Measurements from ENCODE around the gene MGAT4B. TPM values are rescaled to one million over a fixed set of nuclear protein-coding genes. Genes with fewer than 3 reads are reported as not detected.

Gene MGAT4B
- total RNA-seq, 1 experiment from 2014 or later, result 148 TPM

DNA sequence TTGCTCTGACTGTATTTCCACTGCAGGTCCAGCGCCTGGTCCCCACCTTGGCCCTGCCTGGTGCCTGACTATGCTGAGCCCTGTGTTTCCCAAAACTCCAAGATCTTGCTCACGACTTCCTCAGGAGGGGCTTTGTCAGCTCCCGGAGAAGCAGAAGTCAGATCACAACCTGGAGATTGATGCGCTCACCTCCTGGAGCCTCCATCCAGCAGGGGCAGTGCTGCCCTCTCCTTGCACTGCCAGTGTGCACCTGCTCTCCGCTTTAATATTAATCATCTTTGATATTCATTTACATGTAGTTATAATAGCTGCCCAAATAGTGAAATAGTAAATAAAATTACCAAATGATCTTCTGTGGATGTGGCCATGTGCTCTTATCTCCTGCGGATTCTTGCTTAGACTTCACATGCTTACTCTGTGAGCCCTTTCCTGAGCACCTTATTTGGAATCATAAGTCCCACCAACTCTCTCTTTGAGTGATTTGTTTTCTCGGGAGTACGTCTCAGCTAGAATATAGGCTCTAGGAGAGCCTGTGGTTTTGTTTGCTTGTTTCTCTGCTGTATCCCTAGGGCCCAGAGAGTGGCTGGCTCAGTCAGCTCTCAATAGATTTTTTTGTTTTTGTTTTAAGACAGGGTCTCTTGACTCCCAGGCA is 56.7 kb downstream of the MGAT4B start:
- Histone ChIP-seq H3K27ac (ENCODE audit: low read depth, low read length) (no peak overlapping the region), H3K36me3 (ENCODE audit: control insufficient read depth in 1 of 2, insufficient read depth in 2 of 2, low read length in 2 of 2) (no peaks in the 10 kb centered on the region; a peak in 2 of 4 replicates), H4K20me1 (ENCODE audit: insufficient read depth) (peaks cover 16% of the 10 kb centered on the region; the same call in 1 of the 2 replicates), H3K79me2 (ENCODE audit: insufficient read depth, low read length) (peaks cover 82% of the 10 kb centered on the region), H3K4me3 (replicated peaks in 1 of 2; ENCODE audit: low read depth in 1 of 2, low read length in 2 of 2) (no peak overlapping the region), H3K9ac (ENCODE audit: low read length) (no peak overlapping the region), H3K9me3 (ENCODE audit: control insufficient read depth in 1 of 2, insufficient read depth in 1 of 2, low read depth in 1 of 2, low read length in 2 of 2) (no peaks in the 10 kb centered on the region), H3K4me1 (ENCODE audit: control insufficient read depth in 1 of 2, insufficient read depth in 2 of 2, low read length in 2 of 2) (no peaks in the 10 kb centered on the region), H3K4me2 (ENCODE audit: low read length) (no peak overlapping the region), H2AFZ (ENCODE audit: low read depth, low read length, poor library complexity, severe bottlenecking) (no peak overlapping the region), H3K9me2 (ENCODE audit: insufficient read depth) (no peaks in the 10 kb centered on the region), H3K27me3 (ENCODE audit: insufficient read depth, low read length) (no peaks in the 10 kb centered on the region)
- BruUV-seq (replicated peaks), result no TSS peak
- no peak for DNase-seq (ENCODE audit: low read depth, low spot score)
- ChIA-PET POLR2A (no interaction called here), CTCF (no interaction called here), RAD21 (ENCODE audit: low non-redundant PET in 1 of 2, low total read pairs in 2 of 2, uncharacterized antibody in 2 of 2, unreplicated experiment in 2 of 2) (no interaction called here)
- ATAC-seq, result no peak; the same call in 1 of the 2 replicates
- intact Hi-C loops (cut with micrococcal nuclease), result no loop called here
- TF ChIP-seq ZNF274 (IDR thresholded peaks at IDR 0.05; ENCODE audit: low read depth, low read length) (no peak), FOSL1 (IDR thresholded peaks at IDR 0.05; ENCODE audit: low read depth) (no peak), SIN3A (IDR thresholded peaks at IDR 0.05; ENCODE audit: low read depth) (no peak)
- TF ChIP-seq, protein P1, sequence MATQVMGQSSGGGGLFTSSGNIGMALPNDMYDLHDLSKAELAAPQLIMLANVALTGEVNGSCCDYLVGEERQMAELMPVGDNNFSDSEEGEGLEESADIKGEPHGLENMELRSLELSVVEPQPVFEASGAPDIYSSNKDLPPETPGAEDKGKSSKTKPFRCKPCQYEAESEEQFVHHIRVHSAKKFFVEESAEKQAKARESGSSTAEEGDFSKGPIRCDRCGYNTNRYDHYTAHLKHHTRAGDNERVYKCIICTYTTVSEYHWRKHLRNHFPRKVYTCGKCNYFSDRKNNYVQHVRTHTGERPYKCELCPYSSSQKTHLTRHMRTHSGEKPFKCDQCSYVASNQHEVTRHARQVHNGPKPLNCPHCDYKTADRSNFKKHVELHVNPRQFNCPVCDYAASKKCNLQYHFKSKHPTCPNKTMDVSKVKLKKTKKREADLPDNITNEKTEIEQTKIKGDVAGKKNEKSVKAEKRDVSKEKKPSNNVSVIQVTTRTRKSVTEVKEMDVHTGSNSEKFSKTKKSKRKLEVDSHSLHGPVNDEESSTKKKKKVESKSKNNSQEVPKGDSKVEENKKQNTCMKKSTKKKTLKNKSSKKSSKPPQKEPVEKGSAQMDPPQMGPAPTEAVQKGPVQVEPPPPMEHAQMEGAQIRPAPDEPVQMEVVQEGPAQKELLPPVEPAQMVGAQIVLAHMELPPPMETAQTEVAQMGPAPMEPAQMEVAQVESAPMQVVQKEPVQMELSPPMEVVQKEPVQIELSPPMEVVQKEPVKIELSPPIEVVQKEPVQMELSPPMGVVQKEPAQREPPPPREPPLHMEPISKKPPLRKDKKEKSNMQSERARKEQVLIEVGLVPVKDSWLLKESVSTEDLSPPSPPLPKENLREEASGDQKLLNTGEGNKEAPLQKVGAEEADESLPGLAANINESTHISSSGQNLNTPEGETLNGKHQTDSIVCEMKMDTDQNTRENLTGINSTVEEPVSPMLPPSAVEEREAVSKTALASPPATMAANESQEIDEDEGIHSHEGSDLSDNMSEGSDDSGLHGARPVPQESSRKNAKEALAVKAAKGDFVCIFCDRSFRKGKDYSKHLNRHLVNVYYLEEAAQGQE (IDR thresholded peaks at IDR 0.05; ENCODE audit: low read depth), result no peak
- TF ChIP-seq, protein P2, sequence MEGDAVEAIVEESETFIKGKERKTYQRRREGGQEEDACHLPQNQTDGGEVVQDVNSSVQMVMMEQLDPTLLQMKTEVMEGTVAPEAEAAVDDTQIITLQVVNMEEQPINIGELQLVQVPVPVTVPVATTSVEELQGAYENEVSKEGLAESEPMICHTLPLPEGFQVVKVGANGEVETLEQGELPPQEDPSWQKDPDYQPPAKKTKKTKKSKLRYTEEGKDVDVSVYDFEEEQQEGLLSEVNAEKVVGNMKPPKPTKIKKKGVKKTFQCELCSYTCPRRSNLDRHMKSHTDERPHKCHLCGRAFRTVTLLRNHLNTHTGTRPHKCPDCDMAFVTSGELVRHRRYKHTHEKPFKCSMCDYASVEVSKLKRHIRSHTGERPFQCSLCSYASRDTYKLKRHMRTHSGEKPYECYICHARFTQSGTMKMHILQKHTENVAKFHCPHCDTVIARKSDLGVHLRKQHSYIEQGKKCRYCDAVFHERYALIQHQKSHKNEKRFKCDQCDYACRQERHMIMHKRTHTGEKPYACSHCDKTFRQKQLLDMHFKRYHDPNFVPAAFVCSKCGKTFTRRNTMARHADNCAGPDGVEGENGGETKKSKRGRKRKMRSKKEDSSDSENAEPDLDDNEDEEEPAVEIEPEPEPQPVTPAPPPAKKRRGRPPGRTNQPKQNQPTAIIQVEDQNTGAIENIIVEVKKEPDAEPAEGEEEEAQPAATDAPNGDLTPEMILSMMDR (IDR thresholded peaks at IDR 0.05 in 2 of 3, conservative IDR thresholded peaks at IDR 0.05 in 1 of 3; ENCODE audit: borderline replicate concordance in 1 of 3, insufficient read depth in 1 of 3, low read depth in 2 of 3, low read length in 2 of 3), result peak in 1 of 3 experiments; percentile 19; a peak in 3 of 6 replicates

Data from HCT116 (cell line).